Lower leg skin (tissue), 4 donors: ENCODE measurements around the gene VPS52. TPM values are rescaled to one million over a fixed set of nuclear protein-coding genes. Genes with fewer than 3 reads are reported as not detected.

ENCODE experiments used
- DNase-seq, 2 donors: peaks; one replicate each; pipeline ENCODE4 v3.0.0-alpha.2; 2019; ENCODE audit warnings: low spot score in 2 of 2
- H3K4me3 ChIP-seq: fragments of 200-600 bp; sonication (generic); 2 replicates; pipeline ENCODE4 v1.5.1; 2017; ENCODE audit warnings: mild to moderate bottlenecking, low read depth; ENCODE audit not compliant: poor library complexity, severe bottlenecking
- CTCF ChIP-seq, 3 donors: fragments of 450-650 bp; IDR thresholded peaks; one replicate each; pipeline ENCODE4 v1.5.1; 2016; ENCODE audit warnings: antibody characterized with exemption in 3 of 3, mild to moderate bottlenecking in 3 of 3, moderate library complexity in 2 of 3
- POLR2A ChIP-seq, 2 donors: fragments of 450-650 bp; IDR thresholded peaks; one replicate each; pipeline ENCODE4 v1.6.1; 2016 to 2017; ENCODE audit warnings: antibody characterized with exemption in 2 of 2, mild to moderate bottlenecking in 1 of 2, moderate library complexity in 1 of 2
- WGBS, 2 donors: methylation state at CpG; one replicate each; pipeline ENCODE4 v1.1.5; 2018; 5-methylcytosine and 5-hydroxymethylcytosine counted together
- intact Hi-C: fragments of 100-400 bp; cut with DNase I; formaldehyde crosslinking; loops from one replicate; pipeline ENCODE4 v1.15.0; 2023; ENCODE audit warnings: low total_unique reads
- total RNA-seq, 4 donors: library from RNA; depleted of rRNA; stranded (reverse); fragments of >200 nt; gene quantifications; one replicate each; pipeline ENCODE4 v1.1.0, GENCODE V29; 2016

VPS52 gene
- total RNA-seq, 4 donors from 2014 or later, result 33.3 to 51.0 (median 44.4) TPM

GRCh38 chr6:33294086-33294823, 22.6 kb upstream of the VPS52 start:
- intact Hi-C loops, result loop anchor here (5.0 kb wide), 1 partner anchor 877 kb away; no protein-coding TSS in a partner anchor
- no peak for TF ChIP-seq CTCF (IDR thresholded peaks at IDR 0.05)
- TF ChIP-seq POLR2A (IDR thresholded peaks at IDR 0.05), result no peak

GRCh38 chr6:33292996-33293682, 21.5 kb upstream of the VPS52 start:
- H3K4me3 ChIP-seq, result no peak overlapping the region
- DNase-seq, result no peak
- intact Hi-C loops, result loop anchor here (5.0 kb wide), 1 partner anchor 876 kb away; no protein-coding TSS in a partner anchor
- WGBS, 2 donors, result 86% methylated on average over 16 of the region's 16 CpGs
- TF ChIP-seq POLR2A (IDR thresholded peaks at IDR 0.05) (no peak), CTCF (IDR thresholded peaks at IDR 0.05) (no peak)

More at GRCh38 chr6:33294086-33294823, 22.6 kb upstream of the VPS52 start:
- H3K4me3 ChIP-seq, result no peak overlapping the region
- WGBS, 2 donors, result 68 to 69% methylated on average over 10 of the region's 10 CpGs
- no peak for DNase-seq

GRCh38 chr6:33290459-33290858, 18.8 kb upstream of the VPS52 start:
- no peak for TF ChIP-seq CTCF (IDR thresholded peaks at IDR 0.05)
- no peak overlapping the region for H3K4me3 ChIP-seq
- intact Hi-C loops, result loop anchor here (5.0 kb wide), 1 partner anchor 873 kb away; no protein-coding TSS in a partner anchor
- WGBS, 2 donors, result 66 to 69% methylated on average over 7 of the region's 7 CpGs
- DNase-seq, result no peak

GRCh38 chr6:33289784-33290315, 18.2 kb upstream of the VPS52 start:
- 3 to 5% methylated on average over 14 of the region's 14 CpGs for WGBS, 2 donors
- peak overlapping the region; percentile 56 for H3K4me3 ChIP-seq
- intact Hi-C loops, result loop anchor here (5.0 kb wide), 1 partner anchor 873 kb away; no protein-coding TSS in a partner anchor
- no peak for DNase-seq
- no peak for TF ChIP-seq CTCF (IDR thresholded peaks at IDR 0.05)
- no peak for TF ChIP-seq POLR2A (IDR thresholded peaks at IDR 0.05)

GRCh38 chr6:33288921-33289783, 17.5 kb upstream of the VPS52 start, which contains the start of the genes PFDN6 and WDR46:
Gene PFDN6 (plus strand): TSS chr6:33289601. CDS start chr6:33289857, 256 bp downstream.
Gene WDR46 (minus strand): TSS chr6:33289239. CDS start chr6:33289170, 69 bp downstream.
- peak within 1 kb of the TSS; percentile 56 for H3K4me3 ChIP-seq
- DNase-seq, result peak; percentile 88 to 94
- TF ChIP-seq CTCF (IDR thresholded peaks at IDR 0.05), result no peak
- no peak for TF ChIP-seq POLR2A (IDR thresholded peaks at IDR 0.05)
- intact Hi-C loops, result no loop called here
- 0% methylated on average over 41 to 43 of the region's 43 CpGs for WGBS, 2 donors
